ENCODE measurements around the gene SSH2.

- TF ChIP-seq POLR2A (IDR thresholded peaks at IDR 0.05): no peak
- TF ChIP-seq CTCF (IDR thresholded peaks at IDR 0.05): no peak
- TF ChIP-seq EP300 (IDR thresholded peaks at IDR 0.05): no peak
Measured at GRCh38 chr17:29582254-29582765, 347.7 kb downstream of the SSH2 start.

All from ovary (tissue), 3 donors.